Mesodermal cell (in vitro differentiated cells): ENCODE data around the gene BORCS5.

ENCODE experiments used
- H3K27ac ChIP-seq: 2 replicates; pipeline ENCODE4 v1.7.0; 2013; ENCODE audit warnings: mild to moderate bottlenecking, low read depth, low read length, moderate library complexity; ENCODE audit not compliant: severe bottlenecking
- H3K36me3 ChIP-seq: 2 replicates; pipeline ENCODE4 v1.7.1; 2013; ENCODE audit warnings: mild to moderate bottlenecking, low read length, moderate library complexity; ENCODE audit not compliant: control insufficient read depth, insufficient read depth
- H3K4me1 ChIP-seq: one replicate; pipeline ENCODE4 v1.7.1; 2013; ENCODE audit warnings: mild to moderate bottlenecking, low read length; ENCODE audit not compliant: insufficient read depth, control insufficient read depth, poor library complexity, severe bottlenecking
- H3K4me3 ChIP-seq: 2 replicates; pipeline ENCODE4 v1.7.0; 2013; ENCODE audit warnings: low read length, control low read depth, mild to moderate bottlenecking; ENCODE audit not compliant: insufficient read depth, poor library complexity, severe bottlenecking; ENCODE audit errors: extremely low read depth
- H3K9me3 ChIP-seq: 2 replicates; pipeline ENCODE4 v1.7.1; 2013; ENCODE audit warnings: mild to moderate bottlenecking, low read length, moderate library complexity; ENCODE audit not compliant: control insufficient read depth
- WGBS, 2 experiments: methylation state at CpG; one replicate each; pipeline ENCODE4 v1.1.5; 2013; ENCODE audit warnings: missing lambda C conversion rate in 2 of 2; ENCODE audit not compliant: insufficient coverage in 2 of 2; 5-methylcytosine and 5-hydroxymethylcytosine counted together

Gene BORCS5

DNA sequence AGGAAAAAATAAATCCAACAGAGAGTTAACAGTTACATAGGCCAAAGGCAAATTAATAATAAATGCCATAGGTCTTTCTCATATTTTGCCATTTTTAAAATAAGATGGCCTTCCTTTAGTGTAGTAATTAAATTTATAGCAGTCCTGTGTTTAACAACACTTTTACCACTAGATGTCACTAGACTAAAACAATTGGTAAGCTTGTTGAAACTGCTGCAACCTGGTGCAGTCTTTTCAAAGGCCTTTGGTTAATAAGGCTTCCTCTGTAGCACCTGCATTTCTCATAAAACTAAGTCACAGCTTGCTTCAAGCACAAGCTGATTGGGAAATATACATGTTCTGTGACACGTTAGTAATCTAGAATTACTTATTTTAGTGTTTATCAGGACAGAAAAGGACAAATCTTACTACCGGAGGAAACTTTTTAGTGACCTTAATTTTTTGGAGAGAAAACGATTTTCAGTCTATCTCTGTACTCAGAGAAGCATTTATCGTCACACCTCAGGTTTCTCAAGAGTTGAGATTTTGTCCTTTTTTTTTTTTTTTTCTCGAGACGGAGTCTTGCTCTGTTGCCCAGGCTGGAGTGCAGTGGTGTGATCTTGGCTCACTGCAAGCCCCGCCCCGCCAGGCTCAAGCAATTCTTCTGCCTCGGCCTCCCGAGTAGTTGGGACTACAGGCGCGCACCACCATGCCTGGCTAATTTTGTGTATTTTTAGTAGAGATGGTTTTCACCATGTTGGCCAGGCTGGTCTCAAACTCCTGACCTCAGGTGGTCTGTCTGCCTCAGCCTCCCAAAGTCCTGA lies 20.0 kb downstream of the BORCS5 start:
- H3K27ac ChIP-seq: no peak overlapping the region
- 88 to 98% methylated on average over 9 of the region's 12 CpGs for WGBS, 2 experiments
- H3K4me3 ChIP-seq: no peak overlapping the region
- no peaks in the 10 kb centered on the region for H3K4me1 ChIP-seq
- H3K36me3 ChIP-seq: no peaks in the 10 kb centered on the region
- no peaks in the 10 kb centered on the region for H3K9me3 ChIP-seq

DNA sequence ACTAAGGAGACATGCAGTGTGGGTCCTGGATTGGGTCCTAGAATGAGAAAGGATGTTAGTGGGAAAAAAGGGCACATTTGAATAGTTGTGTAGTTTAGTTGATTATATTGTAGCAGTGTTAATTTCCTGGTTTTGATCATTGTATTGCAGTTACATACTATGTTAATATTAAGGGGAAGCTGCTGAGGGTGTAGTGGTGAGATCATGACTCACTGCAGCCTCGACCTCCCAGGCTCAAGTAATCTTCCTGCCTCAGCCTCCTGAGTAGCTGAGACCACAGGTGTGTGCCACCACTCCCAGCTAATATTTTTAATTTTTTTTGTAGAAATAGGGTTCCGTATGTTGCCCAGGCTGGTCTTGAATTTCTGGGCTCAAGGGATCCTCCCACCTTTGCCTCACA lies 21.7 kb downstream of the BORCS5 start:
- H3K4me1 ChIP-seq: no peaks in the 10 kb centered on the region
- no peak overlapping the region for H3K4me3 ChIP-seq
- no peak overlapping the region for H3K27ac ChIP-seq
- WGBS, 2 experiments: 100% methylated on average over 1 of the region's 2 CpGs; no CpG with 5 or more reads in 1 of the 2 experiments
- no peaks in the 10 kb centered on the region for H3K36me3 ChIP-seq
- H3K9me3 ChIP-seq: no peaks in the 10 kb centered on the region

DNA sequence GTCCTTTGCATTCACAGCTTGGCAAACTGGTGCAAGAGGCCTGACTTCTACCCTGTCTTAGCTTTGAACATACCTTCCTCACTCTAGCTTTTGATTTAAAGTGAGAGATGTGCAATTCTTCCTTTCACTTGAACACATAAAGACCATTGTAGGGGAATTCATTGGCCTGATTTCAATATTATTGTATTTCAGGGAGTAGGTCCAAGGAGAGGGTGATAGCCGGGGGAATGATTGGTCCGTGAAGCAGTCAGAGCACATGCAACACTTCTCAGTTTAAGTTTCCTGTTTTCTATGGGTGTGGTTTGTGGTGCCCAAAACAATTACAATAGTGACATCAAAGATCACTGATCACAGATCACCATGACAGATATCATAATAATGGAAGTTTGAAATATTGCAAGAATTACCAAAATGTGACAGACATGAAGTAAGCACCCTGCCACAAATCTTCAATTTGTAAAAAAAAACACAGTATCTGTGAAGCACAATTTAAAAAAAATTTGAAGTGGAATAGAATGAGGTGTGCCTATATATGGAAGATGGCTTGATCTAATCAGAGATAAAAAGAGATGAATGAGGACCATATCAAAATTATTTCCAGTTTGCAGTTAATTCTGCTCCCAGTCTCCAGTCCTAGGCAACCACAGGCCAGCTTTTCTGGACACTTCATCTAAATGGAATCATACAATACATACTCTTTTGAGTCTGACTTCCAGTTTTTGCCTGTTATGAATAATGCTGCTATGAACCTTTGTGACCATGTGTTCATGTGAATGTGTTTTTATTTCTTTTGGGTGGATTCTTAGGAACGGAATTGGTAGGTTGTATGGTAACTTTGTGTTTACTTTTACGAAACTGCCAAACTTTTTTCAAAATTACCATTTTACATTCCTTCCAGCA lies 23.2 kb downstream of the BORCS5 start:
- H3K9me3 ChIP-seq: no peaks in the 10 kb centered on the region
- no peak overlapping the region for H3K27ac ChIP-seq
- 100% methylated on average over 2 of the region's 4 CpGs; no CpG with 5 or more reads in 1 of the 2 experiments for WGBS, 2 experiments
- H3K4me3 ChIP-seq: no peak overlapping the region
- no peaks in the 10 kb centered on the region for H3K36me3 ChIP-seq
- H3K4me1 ChIP-seq: no peaks in the 10 kb centered on the region

GRCh38 chr12:12380949-12381593 lies 24.2 kb downstream of the BORCS5 start:
- H3K36me3 ChIP-seq: no peaks in the 10 kb centered on the region
- no peaks in the 10 kb centered on the region for H3K4me1 ChIP-seq
- H3K27ac ChIP-seq: no peak overlapping the region
- no peaks in the 10 kb centered on the region for H3K9me3 ChIP-seq
- WGBS, 2 experiments: 92 to 97% methylated on average over 4 of the region's 6 CpGs
- H3K4me3 ChIP-seq: no peak overlapping the region

- H3K27ac ChIP-seq: no peak overlapping the region
- H3K4me1 ChIP-seq: no peaks in the 10 kb centered on the region
- WGBS, 2 experiments: 90 to 100% methylated on average over 1 of the region's 3 CpGs
- H3K9me3 ChIP-seq: no peaks in the 10 kb centered on the region
- H3K4me3 ChIP-seq: no peak overlapping the region
- no peaks in the 10 kb centered on the region for H3K36me3 ChIP-seq
Observed at GRCh38 chr12:12381982-12382381, 25.1 kb downstream of the BORCS5 start.

- H3K27ac ChIP-seq: peak overlapping the region; percentile 33
Observed at GRCh38 chr12:12384571-12385340, 27.9 kb downstream of the BORCS5 start.

DNA sequence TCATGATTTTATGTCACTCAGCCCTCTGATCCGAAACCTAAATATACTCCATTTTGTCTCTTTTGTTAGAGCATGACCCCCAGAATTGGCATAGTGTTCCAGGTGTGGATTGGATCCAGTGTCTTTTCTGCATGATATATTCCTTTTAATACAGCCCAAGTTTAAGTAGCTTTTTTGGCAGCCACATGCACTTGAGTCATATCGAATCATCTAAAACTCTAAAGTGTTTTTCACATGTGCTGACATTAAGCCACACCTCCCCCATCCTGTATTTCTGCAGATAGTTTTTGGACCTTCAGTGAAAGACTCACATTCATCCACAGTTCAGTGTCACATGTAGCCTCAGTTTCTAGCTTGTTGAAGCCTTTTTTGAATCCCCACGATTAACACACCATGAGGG lies 30.6 kb downstream of the BORCS5 start:
- WGBS, 2 experiments: 88 to 95% methylated on average over 2 to 3 of the region's 3 CpGs
- Histone ChIP-seq H3K9me3 (no peaks in the 10 kb centered on the region), H3K4me3 (no peak overlapping the region), H3K4me1 (no peaks in the 10 kb centered on the region), H3K36me3 (no peaks in the 10 kb centered on the region), H3K27ac (no peak overlapping the region)

More at GRCh38 chr12:12384571-12385340, 27.9 kb downstream of the BORCS5 start:
- no peaks in the 10 kb centered on the region for H3K36me3 ChIP-seq
- 48 to 64% methylated on average over 5 to 6 of the region's 7 CpGs for WGBS, 2 experiments
- no peaks in the 10 kb centered on the region for H3K4me1 ChIP-seq
- H3K9me3 ChIP-seq: no peaks in the 10 kb centered on the region
- no peak overlapping the region for H3K4me3 ChIP-seq

DNA sequence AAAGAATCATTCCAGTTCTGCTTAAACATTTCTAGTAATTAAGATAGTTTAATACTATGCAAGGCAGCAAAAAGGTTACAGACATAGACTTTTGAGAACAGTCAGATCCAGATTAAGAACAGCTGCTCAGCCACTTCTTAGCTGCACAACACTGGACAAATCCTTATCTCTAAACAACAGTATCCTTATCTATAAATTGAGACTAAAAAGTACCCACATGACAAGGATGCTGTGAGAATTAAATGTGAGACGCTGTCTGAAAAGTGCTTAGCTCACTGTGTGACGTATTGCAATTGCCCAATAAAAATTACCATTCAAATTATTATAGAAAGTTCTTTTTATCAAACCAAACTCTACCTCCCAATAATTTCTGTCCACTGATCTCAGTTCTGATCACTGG lies 35.5 kb downstream of the BORCS5 start:
- H3K4me1 ChIP-seq: no peaks in the 10 kb centered on the region
- no peaks in the 10 kb centered on the region for H3K9me3 ChIP-seq
- no peaks in the 10 kb centered on the region for H3K36me3 ChIP-seq
- no peak overlapping the region for H3K27ac ChIP-seq
- H3K4me3 ChIP-seq: no peak overlapping the region
- no CpG with 5 or more reads among the region's 2 CpGs for WGBS, 2 experiments

DNA sequence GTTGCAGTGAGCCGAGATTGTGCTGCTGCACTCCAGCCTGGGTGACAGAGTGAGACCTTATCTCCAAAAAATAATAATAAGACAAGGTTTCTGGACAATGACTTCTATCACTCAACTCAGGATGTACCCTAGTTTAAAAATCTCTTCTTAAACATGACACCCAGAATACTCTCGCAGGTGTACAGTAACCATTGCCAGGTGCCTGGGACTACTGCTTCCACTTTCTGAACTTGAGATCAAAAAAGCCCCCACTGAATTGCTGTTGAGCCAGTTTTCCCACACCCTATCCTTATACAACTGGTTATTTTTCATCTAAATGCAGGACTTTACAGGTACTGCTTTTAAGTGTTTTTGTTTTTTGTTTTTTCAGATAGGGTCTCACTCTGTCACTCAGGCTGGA lies 36.3 kb downstream of the BORCS5 start:
- H3K4me3 ChIP-seq: no peak overlapping the region
- H3K27ac ChIP-seq: no peak overlapping the region
- 90 to 95% methylated on average over 2 of the region's 2 CpGs for WGBS, 2 experiments
- H3K36me3 ChIP-seq: no peaks in the 10 kb centered on the region
- no peaks in the 10 kb centered on the region for H3K9me3 ChIP-seq
- H3K4me1 ChIP-seq: peaks cover 3% of the 10 kb centered on the region

- Histone ChIP-seq H3K9me3 (no peaks in the 10 kb centered on the region), H3K27ac (no peak overlapping the region), H3K36me3 (no peaks in the 10 kb centered on the region), H3K4me3 (no peak overlapping the region), H3K4me1 (peaks cover 10% of the 10 kb centered on the region)
- WGBS, 2 experiments: no CpG with 5 or more reads among the region's 4 CpGs
Observed at GRCh38 chr12:12396694-12397093, 39.8 kb downstream of the BORCS5 start.
